Mesendoderm (in vitro differentiated cells): ENCODE data around the gene DIAPH1. TPM values are rescaled to one million over a fixed set of nuclear protein-coding genes. Genes with fewer than 3 reads are reported as not detected.

ENCODE experiments used
- DNase-seq: peaks from one replicate; pipeline ENCODE4 v3.0.0; 2013
- H2AK5ac ChIP-seq: 2 replicates; pipeline ENCODE4 v1.6.1; 2013; ENCODE audit warnings: low read length, inconsistent platforms
- H2BK120ac ChIP-seq: 2 replicates; pipeline ENCODE4 v1.6.1; 2013; ENCODE audit warnings: low read depth, mild to moderate bottlenecking, low read length, moderate library complexity, mixed read lengths
- H2BK15ac ChIP-seq: replicated peaks from 2 replicates; pipeline ENCODE4 v1.6.1; 2013; ENCODE audit warnings: low read depth, mild to moderate bottlenecking, moderate library complexity
- H2BK5ac ChIP-seq: 2 replicates; pipeline ENCODE4 v1.6.1; 2013; ENCODE audit warnings: low read length, inconsistent platforms
- H3K18ac ChIP-seq: 2 replicates; pipeline ENCODE4 v1.6.1; 2013; ENCODE audit warnings: mild to moderate bottlenecking, low read length, mixed read lengths
- H3K23ac ChIP-seq: one replicate; pipeline ENCODE4 v1.6.1; 2013; ENCODE audit warnings: low read length
- H3K27ac ChIP-seq: 2 replicates; pipeline ENCODE4 v1.5.1; 2013; ENCODE audit warnings: low read depth, mild to moderate bottlenecking, inconsistent platforms, low read length, moderate library complexity
- H3K27me3 ChIP-seq: 2 replicates; pipeline ENCODE4 v1.6.1; 2013; ENCODE audit warnings: low read length, control low read depth, mild to moderate bottlenecking, inconsistent platforms; ENCODE audit not compliant: insufficient read depth, poor library complexity
- H3K36me3 ChIP-seq: 2 replicates; pipeline ENCODE4 v1.6.1; 2013; ENCODE audit warnings: low read length, inconsistent platforms; ENCODE audit not compliant: control insufficient read depth, insufficient read depth
- H3K4ac ChIP-seq: one replicate; pipeline ENCODE4 v1.6.1; 2013; ENCODE audit warnings: low read depth, mild to moderate bottlenecking, low read length, moderate library complexity
- H3K4me1 ChIP-seq: 2 replicates; pipeline ENCODE4 v1.6.1; 2013; ENCODE audit warnings: low read depth, low read length, inconsistent platforms; ENCODE audit not compliant: control insufficient read depth
- H3K4me2 ChIP-seq: 2 replicates; pipeline ENCODE4 v1.6.1; 2013; ENCODE audit warnings: low read length
- H3K4me3 ChIP-seq: 2 replicates; pipeline ENCODE4 v1.5.1; 2013; ENCODE audit warnings: mild to moderate bottlenecking, low read length
- H3K56ac ChIP-seq: one replicate; pipeline ENCODE4 v1.6.1; 2013; ENCODE audit warnings: low read length
- H3K79me1 ChIP-seq: 2 replicates; pipeline ENCODE4 v1.6.1; 2013; ENCODE audit warnings: low read length, inconsistent platforms
- H3K79me2 ChIP-seq: 2 replicates; pipeline ENCODE4 v1.6.1; 2013; ENCODE audit warnings: mild to moderate bottlenecking, low read length; ENCODE audit not compliant: control insufficient read depth, insufficient read depth
- H3K9ac ChIP-seq: 2 replicates; pipeline ENCODE4 v1.6.1; 2013; ENCODE audit warnings: low read length, inconsistent platforms
- H4K5ac ChIP-seq: one replicate; pipeline ENCODE4 v1.6.1; 2013; ENCODE audit warnings: low read length
- H4K8ac ChIP-seq: one replicate; pipeline ENCODE4 v1.6.1; 2013; ENCODE audit warnings: low read depth, mild to moderate bottlenecking, control low read depth, low read length, moderate library complexity
- WGBS: extraction: QIAGEN DNeasy Blood & Tissue Kit; methylation state at CpG from one replicate; pipeline ENCODE4 v1.1.7; 2013; ENCODE audit warnings: low lambda C conversion rate, missing lambda C conversion rate; ENCODE audit not compliant: insufficient coverage; ENCODE audit errors: extremely low coverage; 5-methylcytosine and 5-hydroxymethylcytosine counted together
- polyA plus RNA-seq, 2 experiments: library from polyadenylated mRNA; stranded (reverse); fragments of 200-250 nt; gene quantifications; one replicate each; pipeline ENCODE4 v1.2.3, GENCODE V29; 2013

DIAPH1 gene
- polyA plus RNA-seq (2013, experiment 1 of 2), result 75.1 TPM
- 72.9 TPM for polyA plus RNA-seq (2013, experiment 2 of 2)

GRCh38 chr5:141618804-141619554 is at the start of gene DIAPH1:
DIAPH1 (minus strand) TSS chr5:141619000; CDS start chr5:141618914, 86 bp downstream.
- Histone ChIP-seq H3K79me2 (peaks cover 34% of the 10 kb centered on the region), H3K4me2 (peak within 1 kb of the TSS; percentile 84), H4K5ac (no peak within 1 kb of the TSS), H3K4me1 (peaks cover 12% of the 10 kb centered on the region), H2AK5ac (no peak within 1 kb of the TSS), H2BK120ac (peak within 1 kb of the TSS; percentile 84), H4K8ac (peak within 1 kb of the TSS; percentile 83), H3K18ac (peak within 1 kb of the TSS; percentile 99), H3K4me3 (peak within 1 kb of the TSS; percentile 89), H2BK5ac (no peak within 1 kb of the TSS), H3K79me1 (peaks cover 4% of the 10 kb centered on the region), H3K23ac (no peak within 1 kb of the TSS), H3K9ac (peak within 1 kb of the TSS; percentile 94), H3K36me3 (peaks cover 5% of the 10 kb centered on the region), H3K27me3 (no peaks in the 10 kb centered on the region), H3K56ac (peak within 1 kb of the TSS; percentile 93), H3K27ac (peak within 1 kb of the TSS; percentile 96), H2BK15ac (no peak within 1 kb of the TSS), H3K4ac (peak within 1 kb of the TSS; percentile 99)
- peak; percentile 99 for DNase-seq
- WGBS, result no CpG with 5 or more reads among the region's 70 CpGs

GRCh38 chr5:141665995-141666940 is 47.5 kb upstream of the DIAPH1 start:
- no peak overlapping the region for H3K4me3 ChIP-seq
- no peak overlapping the region for H3K18ac ChIP-seq
- no peak overlapping the region for H3K9ac ChIP-seq
- no peak overlapping the region for H3K27ac ChIP-seq
- no peak overlapping the region for H2BK15ac ChIP-seq
- H3K23ac ChIP-seq, result no peak overlapping the region
- no peak overlapping the region for H2AK5ac ChIP-seq
- H3K36me3 ChIP-seq, result peaks cover 5% of the 10 kb centered on the region
- no peak overlapping the region for H4K8ac ChIP-seq
- no peak overlapping the region for H4K5ac ChIP-seq
- H2BK120ac ChIP-seq, result no peak overlapping the region
- no peaks in the 10 kb centered on the region for H3K27me3 ChIP-seq
- H2BK5ac ChIP-seq, result no peak overlapping the region
- no peak overlapping the region for H3K56ac ChIP-seq
- H3K4me1 ChIP-seq, result no peaks in the 10 kb centered on the region
- no peak overlapping the region for H3K4me2 ChIP-seq
- no peaks in the 10 kb centered on the region for H3K79me2 ChIP-seq
- no peaks in the 10 kb centered on the region for H3K79me1 ChIP-seq
- no peak overlapping the region for H3K4ac ChIP-seq
- no CpG with 5 or more reads among the region's 18 CpGs for WGBS
- no peak for DNase-seq

GRCh38 chr5:141664733-141665461 is 46.1 kb upstream of the DIAPH1 start:
- H3K27ac ChIP-seq, result no peak overlapping the region
- DNase-seq, result peak; percentile 84
- H2BK15ac ChIP-seq, result no peak overlapping the region
- H3K23ac ChIP-seq, result no peak overlapping the region
- no peaks in the 10 kb centered on the region for H3K79me1 ChIP-seq
- no peak overlapping the region for H2AK5ac ChIP-seq
- no peak overlapping the region for H3K56ac ChIP-seq
- no peak overlapping the region for H3K4me3 ChIP-seq
- no peak overlapping the region for H4K8ac ChIP-seq
- no peaks in the 10 kb centered on the region for H3K4me1 ChIP-seq
- no peak overlapping the region for H3K4me2 ChIP-seq
- H3K36me3 ChIP-seq, result peaks cover 5% of the 10 kb centered on the region
- no peak overlapping the region for H3K9ac ChIP-seq
- no peak overlapping the region for H2BK5ac ChIP-seq
- no peak overlapping the region for H2BK120ac ChIP-seq
- WGBS, result no CpG with 5 or more reads among the region's 13 CpGs
- H3K4ac ChIP-seq, result no peak overlapping the region
- no peak overlapping the region for H3K18ac ChIP-seq
- H3K79me2 ChIP-seq, result no peaks in the 10 kb centered on the region
- no peaks in the 10 kb centered on the region for H3K27me3 ChIP-seq
- H4K5ac ChIP-seq, result no peak overlapping the region

GRCh38 chr5:141663506-141663905 is 44.7 kb upstream of the DIAPH1 start:
- Histone ChIP-seq H3K9ac (no peak overlapping the region), H3K27me3 (no peaks in the 10 kb centered on the region), H3K79me2 (no peaks in the 10 kb centered on the region), H3K56ac (no peak overlapping the region), H2BK120ac (no peak overlapping the region), H4K8ac (no peak overlapping the region), H4K5ac (no peak overlapping the region), H3K23ac (no peak overlapping the region), H2BK5ac (no peak overlapping the region), H3K4me3 (no peak overlapping the region), H3K18ac (no peak overlapping the region), H3K36me3 (peaks cover 5% of the 10 kb centered on the region), H3K4me1 (no peaks in the 10 kb centered on the region), H3K27ac (no peak overlapping the region), H2BK15ac (no peak overlapping the region), H3K4me2 (no peak overlapping the region), H2AK5ac (no peak overlapping the region), H3K4ac (no peak overlapping the region), H3K79me1 (no peaks in the 10 kb centered on the region)
- no CpG with 5 or more reads among the region's 8 CpGs for WGBS
- no peak for DNase-seq

GRCh38 chr5:141662028-141662427 is 43.2 kb upstream of the DIAPH1 start:
- no peak overlapping the region for H4K8ac ChIP-seq
- H3K23ac ChIP-seq, result no peak overlapping the region
- no peak overlapping the region for H3K18ac ChIP-seq
- no peaks in the 10 kb centered on the region for H3K79me2 ChIP-seq
- no peak overlapping the region for H3K4me3 ChIP-seq
- H2AK5ac ChIP-seq, result no peak overlapping the region
- no peak overlapping the region for H3K56ac ChIP-seq
- no peak overlapping the region for H3K4ac ChIP-seq
- H2BK5ac ChIP-seq, result no peak overlapping the region
- no peak overlapping the region for H2BK15ac ChIP-seq
- DNase-seq, result no peak
- H3K36me3 ChIP-seq, result peaks cover 5% of the 10 kb centered on the region
- WGBS, result no CpG with 5 or more reads among the region's 17 CpGs
- H4K5ac ChIP-seq, result no peak overlapping the region
- no peaks in the 10 kb centered on the region for H3K4me1 ChIP-seq
- no peaks in the 10 kb centered on the region for H3K27me3 ChIP-seq
- no peaks in the 10 kb centered on the region for H3K79me1 ChIP-seq
- H3K4me2 ChIP-seq, result no peak overlapping the region
- no peak overlapping the region for H3K27ac ChIP-seq
- no peak overlapping the region for H2BK120ac ChIP-seq
- H3K9ac ChIP-seq, result no peak overlapping the region
